Fibroblast of lung (primary cell): Measurements from ENCODE around the gene TAF3. TPM values are rescaled to one million over a fixed set of nuclear protein-coding genes. Genes with fewer than 3 reads are reported as not detected.

Experiments used
- DNase-seq, 2 donors: peaks; one replicate each; pipeline versions ENCODE4 v3.0.0 to v3.0.0-alpha.2; 2010; ENCODE audit warnings: low read depth in 2 of 2
- H2AFZ ChIP-seq: 2 replicates; pipeline ENCODE4 v1.5.1; 2012; ENCODE audit warnings: low read length, control low read depth, inconsistent platforms
- H3K27ac ChIP-seq: 2 replicates; pipeline ENCODE4 v1.5.1; 2011; ENCODE audit warnings: low read length, control low read depth; ENCODE audit not compliant: insufficient read depth
- H3K27me3 ChIP-seq: 2 replicates; pipeline ENCODE4 v1.5.1; 2011; ENCODE audit warnings: mild to moderate bottlenecking, low read length; ENCODE audit not compliant: control insufficient read depth, insufficient read depth
- H3K36me3 ChIP-seq: 2 replicates; pipeline ENCODE4 v1.5.1; 2011; ENCODE audit warnings: low read length; ENCODE audit not compliant: control insufficient read depth, insufficient read depth
- H3K4me1 ChIP-seq: 2 replicates; pipeline ENCODE4 v1.5.1; 2011; ENCODE audit warnings: low read length; ENCODE audit not compliant: control insufficient read depth, insufficient read depth; ENCODE audit errors: extremely low read depth
- H3K4me2 ChIP-seq: 2 replicates; pipeline ENCODE4 v1.5.1; 2011; ENCODE audit warnings: low read length, control low read depth; ENCODE audit not compliant: insufficient read depth; ENCODE audit errors: extremely low read depth
- H3K4me3 ChIP-seq, 4 experiments: fragments of 200-600 bp in 1 of 4; sonication (generic) in 1 of 4; replicated peaks in 1 of 4; 2 replicates each; pipeline ENCODE4 v1.5.1; 2011 to 2016; ENCODE audit warnings: low read length in 4 of 4, low read depth in 3 of 4, mild to moderate bottlenecking in 3 of 4, control low read depth in 2 of 4, inconsistent platforms in 1 of 4, mixed read lengths in 1 of 4; ENCODE audit not compliant: insufficient read depth in 1 of 4; ENCODE audit errors: control extremely low read depth in 1 of 4
- H3K79me2 ChIP-seq: 2 replicates; pipeline ENCODE4 v1.5.1; 2012; ENCODE audit warnings: mild to moderate bottlenecking, low read length, inconsistent platforms; ENCODE audit not compliant: control insufficient read depth, insufficient read depth
- H3K9ac ChIP-seq: 2 replicates; pipeline ENCODE4 v1.5.1; 2011; ENCODE audit warnings: mild to moderate bottlenecking, low read length, control low read depth; ENCODE audit not compliant: insufficient read depth
- H3K9me3 ChIP-seq: 2 replicates; pipeline ENCODE4 v1.5.1; 2012; ENCODE audit warnings: low read depth, low read length; ENCODE audit not compliant: control insufficient read depth, insufficient read depth
- H4K20me1 ChIP-seq: 2 replicates; pipeline ENCODE4 v1.5.1; 2011; ENCODE audit warnings: low read length; ENCODE audit not compliant: control insufficient read depth, insufficient read depth; ENCODE audit errors: extremely low read depth
- CTCF ChIP-seq, 2 donors: IDR thresholded peaks in 1 of 2; conservative IDR thresholded peaks in 1 of 2; 1 replicate in 1 of 2; 2 replicates in 1 of 2; pipeline ENCODE4 v1.5.1; 2011 to 2012; ENCODE audit warnings: low read length in 2 of 2, control low read depth in 1 of 2, inconsistent platforms in 1 of 2, low read depth in 1 of 2, mild to moderate bottlenecking in 1 of 2
- EZH2 ChIP-seq: IDR thresholded peaks from 2 replicates; pipeline ENCODE4 v1.5.1; 2012; ENCODE audit warnings: low read length, control low read depth, mild to moderate bottlenecking; ENCODE audit errors: missing control alignments
- polyA plus RNA-seq, 2 donors: library from polyadenylated mRNA; depleted of rRNA in 1 of 2; stranded (reverse) in 1 of 2; unstranded in 1 of 2; fragments of >200 nt; gene quantifications; 2 replicates each; pipeline ENCODE4 v1.2.1, GENCODE V29; 2011 to 2012; ENCODE audit warnings: missing spikeins in 1 of 2
- total RNA-seq: library from RNA; depleted of rRNA; stranded (reverse); fragments of >200 nt; gene quantifications from 2 replicates; pipeline ENCODE4 v1.2.1, GENCODE V29; 2014

The TAF3 gene
- total and polyA plus RNA-seq, 2 donors (not counting 1 experiment from before 2014, with no cell fraction given), result 2.1 to 4.0 TPM

GRCh38 chr10:8063128-8063908 is 245.0 kb downstream of the TAF3 start:
- no peak overlapping the region for H2AFZ ChIP-seq
- DNase-seq, result no peak
- H3K79me2 ChIP-seq, result no peaks in the 10 kb centered on the region

GRCh38 chr10:8063935-8064334 is 245.6 kb downstream of the TAF3 start:
- no peak for DNase-seq
- Histone ChIP-seq H3K36me3 (no peaks in the 10 kb centered on the region), H3K27me3 (peaks cover 29% of the 10 kb centered on the region), H4K20me1 (no peaks in the 10 kb centered on the region), H3K9ac (no peak overlapping the region), H3K9me3 (no peaks in the 10 kb centered on the region), H2AFZ (no peak overlapping the region), H3K4me1 (no peaks in the 10 kb centered on the region), H3K4me3 (no peak overlapping the region), H3K27ac (no peak overlapping the region), H3K4me2 (no peak overlapping the region), H3K79me2 (no peaks in the 10 kb centered on the region)
- TF ChIP-seq EZH2 (no peak), CTCF (conservative IDR thresholded peaks at IDR 0.05 in 1 of 2, IDR thresholded peaks at IDR 0.05 in 1 of 2; ENCODE audit: low read depth in 1 of 2, low read length in 2 of 2) (no peak)

More at GRCh38 chr10:8063128-8063908, 245.0 kb downstream of the TAF3 start:
- Histone ChIP-seq H3K27me3 (peaks cover 34% of the 10 kb centered on the region), H3K4me1 (no peaks in the 10 kb centered on the region), H3K9me3 (no peaks in the 10 kb centered on the region), H3K9ac (no peak overlapping the region), H3K4me2 (no peak overlapping the region), H3K27ac (no peak overlapping the region), H3K4me3 (no peak overlapping the region), H4K20me1 (no peaks in the 10 kb centered on the region), H3K36me3 (no peaks in the 10 kb centered on the region)
- TF ChIP-seq EZH2 (no peak), CTCF (conservative IDR thresholded peaks at IDR 0.05 in 1 of 2, IDR thresholded peaks at IDR 0.05 in 1 of 2; ENCODE audit: low read depth in 1 of 2, low read length in 2 of 2) (no peak)

GRCh38 chr10:8064436-8064835 is 246.1 kb downstream of the TAF3 start:
- Histone ChIP-seq H3K9ac (no peak overlapping the region), H3K79me2 (no peaks in the 10 kb centered on the region), H3K9me3 (no peaks in the 10 kb centered on the region), H2AFZ (no peak overlapping the region), H3K4me3 (no peak overlapping the region), H3K4me1 (no peaks in the 10 kb centered on the region), H3K27ac (no peak overlapping the region), H3K36me3 (no peaks in the 10 kb centered on the region), H3K27me3 (peaks cover 24% of the 10 kb centered on the region), H4K20me1 (no peaks in the 10 kb centered on the region), H3K4me2 (no peak overlapping the region)
- TF ChIP-seq CTCF (conservative IDR thresholded peaks at IDR 0.05 in 1 of 2, IDR thresholded peaks at IDR 0.05 in 1 of 2; ENCODE audit: low read depth in 1 of 2, low read length in 2 of 2) (no peak), EZH2 (no peak)
- no peak for DNase-seq
